ENCODE measurements around the gene WFDC9. TPM values are rescaled to one million over a fixed set of nuclear protein-coding genes. Genes with fewer than 3 reads are reported as not detected.
"Not testable (repeated sequence)": the region's sequence is repeated elsewhere in the genome, so short reads cannot be mapped to it uniquely, and the experiment has no call there.

Gene WFDC9
- total RNA-seq = not detected

- no peak for DNase-seq
- Histone ChIP-seq H3K4me3 (no peak within 1 kb of the TSS), H3K4me1 (no peaks in the 10 kb centered on the region), H3K27ac (no peak within 1 kb of the TSS), H3K27me3 (no peaks in the 10 kb centered on the region), H3K9me3 (no peaks in the 10 kb centered on the region), H3K36me3 (no peaks in the 10 kb centered on the region)
- TF ChIP-seq CTCF (IDR thresholded peaks at IDR 0.05) (no peak), POLR2A (IDR thresholded peaks at IDR 0.05) (no peak)
Measured at GRCh38 chr20:45631184-45631583, at the start of gene WFDC9. Gene WFDC9, minus strand, starts transcription at chr20:45631284. Its CDS starts 21,103 bp downstream, at chr20:45610181.

GRCh38 chr20:45679650-45680049, 48.6 kb upstream of the WFDC9 start:
- DNase-seq = no peak
- no peak for TF ChIP-seq POLR2A (IDR thresholded peaks at IDR 0.05)
- TF ChIP-seq CTCF (IDR thresholded peaks at IDR 0.05) = no peak
- no peaks in the 10 kb centered on the region for H3K27me3 ChIP-seq

GRCh38 chr20:45672765-45673164, 41.7 kb upstream of the WFDC9 start:
- no peaks in the 10 kb centered on the region for H3K4me1 ChIP-seq
- peaks cover 0 to 4% (median 0%) of the 10 kb centered on the region in 4 donors for H3K9me3 ChIP-seq
- no peak overlapping the region for H3K4me3 ChIP-seq
- no peaks in the 10 kb centered on the region for H3K36me3 ChIP-seq
- no peaks in the 10 kb centered on the region for H3K27me3 ChIP-seq
- TF ChIP-seq POLR2A (IDR thresholded peaks at IDR 0.05) (no peak), CTCF (IDR thresholded peaks at IDR 0.05) (no peak)
- no peak for DNase-seq
- no peak overlapping the region for H3K27ac ChIP-seq

More at GRCh38 chr20:45679650-45680049, 48.6 kb upstream of the WFDC9 start:
- Histone ChIP-seq H3K27ac (no peak overlapping the region), H3K4me3 (no peak overlapping the region), H3K4me1 (no peaks in the 10 kb centered on the region), H3K9me3 (peaks cover 0 to 21% (median 9%) of the 10 kb centered on the region in 4 donors), H3K36me3 (no peaks in the 10 kb centered on the region)

GRCh38 chr20:45670139-45670538, 39.1 kb upstream of the WFDC9 start, which contains the start of gene WFDC11:
Gene WFDC11, minus strand, starts transcription at chr20:45670239. Its CDS starts 19,639 bp downstream, at chr20:45650600.
- TF ChIP-seq CTCF (IDR thresholded peaks at IDR 0.05) (no peak), POLR2A (IDR thresholded peaks at IDR 0.05) (no peak)
- H3K27ac ChIP-seq = no peak within 1 kb of the TSS
- no peak for DNase-seq
- no peaks in the 10 kb centered on the region for H3K4me1 ChIP-seq
- no peaks in the 10 kb centered on the region for H3K9me3 ChIP-seq
- H3K36me3 ChIP-seq = no peaks in the 10 kb centered on the region
- H3K27me3 ChIP-seq = no peaks in the 10 kb centered on the region
- H3K4me3 ChIP-seq = no peak within 1 kb of the TSS

- DNase-seq, H3K4me3 ChIP-seq, H3K27me3 ChIP-seq, H3K4me1 ChIP-seq, H3K27ac ChIP-seq, H3K9me3 ChIP-seq, H3K36me3 ChIP-seq: not testable (repeated sequence)
Measured at GRCh38 chr20:45657038-45657437, 26.0 kb upstream of the WFDC9 start.

- H3K27ac ChIP-seq, H3K27me3 ChIP-seq, H3K36me3 ChIP-seq, DNase-seq, H3K4me1 ChIP-seq, H3K9me3 ChIP-seq, H3K4me3 ChIP-seq: not testable (repeated sequence)
Measured at GRCh38 chr20:45651726-45652125, 20.6 kb upstream of the WFDC9 start.

GRCh38 chr20:45649312-45649863, 18.3 kb upstream of the WFDC9 start:
- H3K4me1 ChIP-seq = no peaks in the 10 kb centered on the region
- H3K9me3 ChIP-seq = no peaks in the 10 kb centered on the region
- TF ChIP-seq CTCF (IDR thresholded peaks at IDR 0.05) (no peak), POLR2A (IDR thresholded peaks at IDR 0.05) (no peak)
- DNase-seq = no peak
- no peaks in the 10 kb centered on the region for H3K36me3 ChIP-seq
- H3K27me3 ChIP-seq = no peaks in the 10 kb centered on the region
- no peak overlapping the region for H3K4me3 ChIP-seq
- H3K27ac ChIP-seq = no peak overlapping the region
